IPS DF 6.9 (cell line): ENCODE results near the gene NUP62.

Source experiments
- DNase-seq: peaks from one replicate; pipeline ENCODE4 v3.0.0-alpha.2; 2013; ENCODE audit warnings: low read depth, low spot score
- H3K27ac ChIP-seq: one replicate; pipeline ENCODE4 v1.5.1; 2013; ENCODE audit warnings: low read length, control low read depth
- H3K27me3 ChIP-seq: 2 replicates; pipeline ENCODE4 v1.6.1; 2013; ENCODE audit warnings: mild to moderate bottlenecking, low read length; ENCODE audit not compliant: control insufficient read depth, insufficient read depth
- H3K36me3 ChIP-seq: 2 replicates; pipeline ENCODE4 v1.6.1; 2013; ENCODE audit warnings: low read length; ENCODE audit not compliant: control insufficient read depth, insufficient read depth
- H3K4me1 ChIP-seq: 2 replicates; pipeline ENCODE4 v1.6.1; 2013; ENCODE audit warnings: low read length; ENCODE audit not compliant: control insufficient read depth, insufficient read depth
- H3K4me3 ChIP-seq: 2 replicates; pipeline ENCODE4 v1.5.1; 2013; ENCODE audit warnings: mild to moderate bottlenecking, low read length
- H3K9me3 ChIP-seq: 2 replicates; pipeline ENCODE4 v1.6.1; 2013; ENCODE audit warnings: low read length, inconsistent platforms; ENCODE audit not compliant: control insufficient read depth, insufficient read depth
- WGBS: extraction: QIAGEN DNeasy Blood & Tissue Kit; methylation state at CpG from one replicate; pipeline ENCODE4 v1.1.7; 2013; ENCODE audit warnings: mixed read lengths, missing lambda C conversion rate; ENCODE audit not compliant: insufficient read length, insufficient coverage; 5-methylcytosine and 5-hydroxymethylcytosine counted together

NUP62 gene

DNA sequence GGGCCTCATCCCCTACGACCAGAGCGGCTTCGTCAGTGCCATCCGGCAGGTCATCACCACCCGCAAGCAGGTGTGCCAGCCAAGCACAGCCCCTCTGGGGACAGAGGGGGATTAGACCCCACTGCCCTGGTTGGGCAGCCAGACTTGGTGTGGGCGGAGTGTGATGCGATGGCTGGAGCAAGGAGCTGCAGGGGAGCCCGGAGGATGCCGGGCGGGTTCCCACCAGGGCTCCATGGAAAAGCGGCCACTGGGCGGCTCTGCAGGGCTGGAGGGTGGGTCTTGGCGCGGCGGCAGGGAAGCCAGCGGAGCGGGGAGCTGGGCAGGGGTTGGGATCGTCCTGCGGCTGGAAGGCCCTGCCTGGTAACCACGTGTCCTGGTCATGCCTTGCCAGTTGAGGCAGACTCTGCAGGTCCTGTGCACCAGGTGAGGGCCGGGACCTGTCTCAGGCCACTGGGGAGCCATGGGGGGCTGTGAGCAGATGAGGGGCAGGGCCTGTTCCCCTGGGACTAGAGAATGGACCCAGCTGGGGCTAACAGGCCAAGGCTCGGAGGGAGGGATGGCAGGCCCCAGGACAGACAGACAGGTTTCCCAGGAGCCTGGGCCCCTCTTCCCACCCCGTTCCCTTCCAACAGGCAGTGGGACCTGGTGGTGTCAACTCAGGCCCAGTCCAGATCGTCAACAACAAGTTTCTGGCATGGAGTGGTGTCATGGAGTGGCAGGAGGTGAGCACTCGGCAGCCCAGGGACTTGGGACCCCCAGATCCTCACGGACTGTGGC lies 72.1 kb downstream of the NUP62 start:
- no peak overlapping the region for H3K4me3 ChIP-seq
- no CpG with 5 or more reads among the region's 26 CpGs for WGBS
- peaks cover 52% of the 10 kb centered on the region for H3K36me3 ChIP-seq
- no peaks in the 10 kb centered on the region; the same call in 1 of the 2 replicates for H3K4me1 ChIP-seq
- no peak overlapping the region for H3K27ac ChIP-seq
- no peak for DNase-seq
- no peaks in the 10 kb centered on the region for H3K9me3 ChIP-seq
- H3K27me3 ChIP-seq = no peaks in the 10 kb centered on the region
